Transverse colon (tissue), 4 donors: ENCODE results near the gene ACTR10. TPM values are rescaled to one million over a fixed set of nuclear protein-coding genes. Genes with fewer than 3 reads are reported as not detected.
"Not testable (repeated sequence)": the region's sequence is repeated elsewhere in the genome, so short reads cannot be mapped to it uniquely, and the experiment has no call there.

Source experiments
- DNase-seq: peaks from one replicate; pipeline ENCODE4 v3.0.0-alpha.2; 2019
- H3K27ac ChIP-seq, 4 donors: fragments of 200-600 bp; sonication (generic); 2 replicates each; pipeline ENCODE4 v1.5.1; 2016 to 2018; ENCODE audit warnings: inconsistent platforms in 4 of 4
- H3K27me3 ChIP-seq: fragments of 200-600 bp; sonication (generic); 2 replicates; pipeline ENCODE4 v1.5.1; 2017; ENCODE audit warnings: inconsistent platforms
- H3K36me3 ChIP-seq, 4 donors: fragments of 200-600 bp; sonication (generic); 2 replicates each; pipeline ENCODE4 v1.5.1; 2017 to 2019; ENCODE audit warnings: inconsistent platforms in 4 of 4
- H3K4me1 ChIP-seq, 4 donors: fragments of 200-600 bp; sonication (generic); 2 replicates each; pipeline ENCODE4 v1.5.1; 2017 to 2020; ENCODE audit warnings: inconsistent platforms in 4 of 4
- H3K4me3 ChIP-seq, 4 donors: fragments of 200-600 bp; sonication (generic); 1 replicate in 1 of 4; 2 replicates in 3 of 4; pipeline versions ENCODE4 v1.5.1 to v1.6.1; 2017 to 2019; ENCODE audit warnings: inconsistent platforms in 4 of 4
- H3K9me3 ChIP-seq, 2 donors: fragments of 200-600 bp; sonication (generic); 2 replicates each; pipeline ENCODE4 v1.5.1; 2017 to 2019; ENCODE audit warnings: inconsistent platforms in 2 of 2
- CTCF ChIP-seq, 5 experiments: fragments of 200-600 bp in 3 of 5; fragments of 450-650 bp in 2 of 5; sonication (generic) in 3 of 5; IDR thresholded peaks; 1 replicate in 2 of 5; 2 replicates in 3 of 5; pipeline ENCODE4 v1.5.1; 2016 to 2017; ENCODE audit warnings: antibody characterized with exemption in 5 of 5, inconsistent platforms in 3 of 5, mild to moderate bottlenecking in 2 of 5, moderate library complexity in 1 of 5
- EP300 ChIP-seq: sonication (generic); formaldehyde crosslinking; IDR thresholded peaks from one replicate; pipeline ENCODE4 v1.6.1; 2017; ENCODE audit warnings: antibody characterized with exemption, low read depth
- POLR2A ChIP-seq: fragments of 450-650 bp; IDR thresholded peaks from one replicate; pipeline ENCODE4 v1.6.1; 2016; ENCODE audit warnings: antibody characterized with exemption, mild to moderate bottlenecking, moderate library complexity
- POLR2AphosphoS5 ChIP-seq, 3 donors: sonication (generic); formaldehyde crosslinking; IDR thresholded peaks; one replicate each; pipeline ENCODE4 v1.6.1; 2016; ENCODE audit warnings: antibody characterized with exemption in 3 of 3
- WGBS, 2 donors: methylation state at CpG; one replicate each; pipeline ENCODE4 v1.1.5; 2018; ENCODE audit warnings: low coverage in 1 of 2; 5-methylcytosine and 5-hydroxymethylcytosine counted together
- in situ Hi-C, 4 donors: fragments of 200-750 bp; cut with MboI; loops; one replicate each; pipeline versions ENCODE4 v1.15.0 to v1.15.1; 2017; ENCODE audit warnings: low sequenced_read_pairs in 3 of 4, low pct_ligation_motif_present in 1 of 4, low pct_unique_long_range_greater_than_20kb in 1 of 4
- intact Hi-C: fragments of 100-400 bp; cut with DNase I; formaldehyde crosslinking; loops from one replicate; pipeline ENCODE4 v1.15.1; 2023; ENCODE audit warnings: low total_unique reads
- total RNA-seq, 4 donors: library from RNA; depleted of rRNA; stranded (reverse); fragments of >200 nt; gene quantifications; one replicate each; pipeline ENCODE4 v1.1.0, GENCODE V29; 2016

The ACTR10 gene
- total RNA-seq, 4 donors from 2014 or later, result 14.7 to 51.9 (median 38.6) TPM

GRCh38 chr14:58245562-58245961 is 45.6 kb downstream of the ACTR10 start:
- no peak for DNase-seq
- H3K4me1 ChIP-seq, result peaks cover 11 to 35% (median 23%) of the 10 kb centered on the region in 4 donors
- no peak for TF ChIP-seq POLR2AphosphoS5 (IDR thresholded peaks at IDR 0.05)
- TF ChIP-seq EP300, result no peak
- no peak for TF ChIP-seq POLR2A
- no peak for TF ChIP-seq CTCF (IDR thresholded peaks at IDR 0.05)
- no peaks in the 10 kb centered on the region for H3K9me3 ChIP-seq
- peak overlapping the region; percentile 93 to 98 (median 97) for H3K27ac ChIP-seq
- peaks cover 0 to 7% (median 2%) of the 10 kb centered on the region in 4 donors for H3K36me3 ChIP-seq
- H3K4me3 ChIP-seq, result peak overlapping the region; percentile 61 to 94 (median 74)
- in situ Hi-C loops, result loop anchor here in 2 of 4 donors (10.0 kb wide), 1 partner anchor 49 kb away; the partner anchor contains the start of gene ARID4A (in 2 of the 2)
- intact Hi-C loops, result loop anchor here (10.0 kb wide), 1 partner anchor 49 kb away; the partner anchor contains the start of gene ARID4A
- 0 to 5% methylated on average over 3 of the region's 3 CpGs for WGBS, 2 donors
- no peaks in the 10 kb centered on the region for H3K27me3 ChIP-seq

GRCh38 chr14:58249611-58250010 is 49.7 kb downstream of the ACTR10 start:
- H3K9me3 ChIP-seq, result no peaks in the 10 kb centered on the region
- in situ Hi-C loops, result loop anchor here in 2 of 4 donors (10.0 kb wide), 1 partner anchor 45 kb away; the partner anchor contains the start of gene ARID4A (in 2 of the 2)
- TF ChIP-seq POLR2A (no peak), CTCF (IDR thresholded peaks at IDR 0.05) (no peak), POLR2AphosphoS5 (IDR thresholded peaks at IDR 0.05) (no peak), EP300 (no peak)
- H3K27me3 ChIP-seq, result no peaks in the 10 kb centered on the region
- DNase-seq, result no peak
- H3K27ac ChIP-seq, result no peak overlapping the region
- intact Hi-C loops, result loop anchor here (10.0 kb wide), 1 partner anchor 45 kb away; the partner anchor contains the start of gene ARID4A
- peaks cover 11 to 27% (median 18%) of the 10 kb centered on the region in 4 donors for H3K4me1 ChIP-seq
- WGBS, 2 donors, result 93 to 97% methylated on average over 5 to 8 of the region's 8 CpGs
- H3K4me3 ChIP-seq, result no peak overlapping the region
- peaks cover 0 to 39% (median 8%) of the 10 kb centered on the region in 4 donors for H3K36me3 ChIP-seq

GRCh38 chr14:58258156-58258555 is 58.2 kb downstream of the ACTR10 start:
- no peak for DNase-seq
- Histone ChIP-seq H3K27ac (no peak overlapping the region), H3K4me1 (no peaks in the 10 kb centered on the region), H3K36me3 (peaks cover 0 to 70% (median 23%) of the 10 kb centered on the region in 4 donors), H3K27me3 (no peaks in the 10 kb centered on the region), H3K4me3 (no peak overlapping the region), H3K9me3 (no peaks in the 10 kb centered on the region)
- in situ Hi-C loops, result no loop called here
- intact Hi-C loops, result no loop called here
- no peak for TF ChIP-seq POLR2A
- 94 to 96% methylated on average over 3 to 4 of the region's 4 CpGs for WGBS, 2 donors

GRCh38 chr14:58262005-58262404 is 62.1 kb downstream of the ACTR10 start:
- DNase-seq, H3K9me3 ChIP-seq, H3K27me3 ChIP-seq, H3K27ac ChIP-seq, H3K4me1 ChIP-seq, intact Hi-C loops, H3K4me3 ChIP-seq, in situ Hi-C loops: not testable (repeated sequence)
- WGBS, 2 donors, result 75 to 97% methylated on average over 1 to 10 of the region's 10 CpGs
- peaks cover 0 to 75% (median 32%) of the 10 kb centered on the region in 4 donors for H3K36me3 ChIP-seq

- TF ChIP-seq POLR2AphosphoS5 (IDR thresholded peaks at IDR 0.05) (no peak), POLR2A (no peak), EP300 (no peak), CTCF (IDR thresholded peaks at IDR 0.05) (no peak)
- Histone ChIP-seq H3K36me3 (peaks cover 0 to 83% (median 41%) of the 10 kb centered on the region in 4 donors), H3K9me3 (no peaks in the 10 kb centered on the region), H3K27ac (peak overlapping the region in 3 of 4 donors; percentile 2 to 22 (median 9)), H3K4me3 (no peak overlapping the region), H3K27me3 (no peaks in the 10 kb centered on the region), H3K4me1 (peaks cover 0 to 4% (median 0%) of the 10 kb centered on the region in 4 donors)
- in situ Hi-C loops (no loop called here), intact Hi-C loops (no loop called here)
- DNase-seq, result no peak
Observed at GRCh38 chr14:58265401-58265800, 65.5 kb downstream of the ACTR10 start.
